H1 (cell line): ENCODE results near the gene DKK2. TPM values are rescaled to one million over a fixed set of nuclear protein-coding genes. Genes with fewer than 3 reads are reported as not detected.

Source experiments
- CTCF ChIA-PET: fragments of 300-600 bp; sonication (Branson Sonifier 250); formaldehyde crosslinking; loops from one replicate; lab custom pipeline; 2021; ENCODE audit not compliant: partially characterized antibody; lab: Charles Lee
- POLR2A ChIA-PET: fragments of 300-600 bp; sonication (Branson Sonifier 250); formaldehyde crosslinking; loops from one replicate; lab custom pipeline; 2021; ENCODE audit warnings: inconsistent platforms; ENCODE audit not compliant: partially characterized antibody; lab: Charles Lee
- DNase-seq, 2 experiments: peaks; one replicate each; pipeline versions ENCODE4 v3.0.0 to v3.0.0-alpha.2; 2010 to 2022; ENCODE audit warnings: low spot score in 2 of 2, low read depth in 1 of 2, mixed read lengths in 1 of 2
- FAIRE-seq: peaks from 2 replicates; lab custom pipeline; 2011; peaks lifted over from hg19 to GRCh38; lab: Jason Lieb, UNC
- H2AFZ ChIP-seq: 2 replicates; pipeline ENCODE4 v1.8.1; 2012; ENCODE audit warnings: low read length, inconsistent platforms
- H2AK5ac ChIP-seq: 2 replicates; pipeline ENCODE4 v1.6.1; 2013; ENCODE audit warnings: low read depth, low read length
- H2BK120ac ChIP-seq: replicated peaks from 2 replicates; pipeline ENCODE3; 2013; ENCODE audit warnings: low read depth, low read length, inconsistent platforms
- H2BK12ac ChIP-seq: 2 replicates; pipeline ENCODE4 v1.6.1; 2013; ENCODE audit warnings: low read depth, low read length
- H2BK15ac ChIP-seq: 2 replicates; pipeline ENCODE4 v1.6.1; 2013; ENCODE audit warnings: low read length
- H2BK20ac ChIP-seq: 2 replicates; pipeline ENCODE4 v1.6.1; 2013; ENCODE audit warnings: low read length
- H2BK5ac ChIP-seq: 2 replicates; pipeline ENCODE4 v1.6.1; 2013; ENCODE audit warnings: low read depth, low read length
- H3K14ac ChIP-seq: 2 replicates; pipeline ENCODE4 v1.6.1; 2013; ENCODE audit warnings: inconsistent platforms; ENCODE audit not compliant: insufficient read length
- H3K18ac ChIP-seq: 2 replicates; pipeline ENCODE4 v1.6.1; 2013; ENCODE audit warnings: low read length; ENCODE audit errors: extremely low read depth
- H3K23ac ChIP-seq: 2 replicates; pipeline ENCODE4 v1.6.1; 2013; ENCODE audit warnings: inconsistent platforms; ENCODE audit not compliant: insufficient read length
- H3K23me2 ChIP-seq: 2 replicates; pipeline ENCODE4 v1.6.1; 2013; ENCODE audit warnings: low read depth, low read length
- H3K27ac ChIP-seq: 2 replicates; pipeline ENCODE4 v1.6.1; 2011; ENCODE audit warnings: low read depth, low read length, inconsistent platforms
- H3K27me3 ChIP-seq, 4 experiments: replicated peaks in 1 of 4; 1 replicate in 1 of 4; 2 replicates in 3 of 4; pipeline versions ENCODE4 v1.6.1 to v1.8.1; 2011 to 2013; ENCODE audit warnings: low read length in 3 of 4, mild to moderate bottlenecking in 3 of 4, inconsistent platforms in 2 of 4, mixed read lengths in 2 of 4, moderate library complexity in 1 of 4; ENCODE audit not compliant: control insufficient read depth in 3 of 4, insufficient read depth in 3 of 4; ENCODE audit errors: extremely low read depth in 1 of 4
- H3K36me3 ChIP-seq, 4 experiments: 2 replicates each; pipeline versions ENCODE4 v1.6.1 to v1.8.1; 2011 to 2013; ENCODE audit warnings: mild to moderate bottlenecking in 4 of 4, low read length in 3 of 4, moderate library complexity in 2 of 4, control low read depth in 1 of 4, inconsistent platforms in 1 of 4; ENCODE audit not compliant: insufficient read depth in 4 of 4, control insufficient read depth in 2 of 4
- H3K4ac ChIP-seq: replicated peaks from 2 replicates; pipeline ENCODE3; 2013; ENCODE audit warnings: low read length, low read depth, mixed read lengths, inconsistent platforms; ENCODE audit not compliant: insufficient read length
- H3K4me1 ChIP-seq, 4 experiments: replicated peaks in 1 of 4; 1 replicate in 1 of 4; 2 replicates in 3 of 4; pipeline versions ENCODE4 v1.6.1 to v1.8.1; 2011 to 2013; ENCODE audit warnings: low read length in 3 of 4, inconsistent platforms in 2 of 4, mixed read lengths in 1 of 4; ENCODE audit not compliant: insufficient read depth in 4 of 4, control insufficient read depth in 3 of 4
- H3K4me2 ChIP-seq, 2 experiments: 2 replicates each; pipeline versions ENCODE4 v1.6.1 to v1.8.1; 2011 to 2013; ENCODE audit warnings: low read depth in 2 of 2, low read length in 2 of 2, control low read depth in 1 of 2, inconsistent platforms in 1 of 2, mild to moderate bottlenecking in 1 of 2; ENCODE audit not compliant: insufficient read depth in 1 of 2
- H3K4me3 ChIP-seq, 4 experiments: fragments of 200-600, 300-600 bp in 1 of 4; sonication (generic), shearing (Covaris generic), sonication (Bioruptor Twin) in 1 of 4; 2 replicates each; pipeline versions ENCODE4 v1.5.1 to v1.8.1; 2011 to 2016; ENCODE audit warnings: low read length in 4 of 4, low read depth in 3 of 4, control low read depth in 2 of 4, inconsistent platforms in 2 of 4, mild to moderate bottlenecking in 2 of 4, mixed read lengths in 1 of 4, moderate library complexity in 1 of 4; ENCODE audit not compliant: insufficient read depth in 2 of 4; ENCODE audit errors: extremely low read depth in 1 of 4
- H3K56ac ChIP-seq: replicated peaks from 2 replicates; pipeline ENCODE3; 2013; ENCODE audit warnings: low read depth, mild to moderate bottlenecking, mixed read lengths, low read length, inconsistent platforms; ENCODE audit not compliant: insufficient read length
- H3K79me1 ChIP-seq: 2 replicates; pipeline ENCODE4 v1.6.1; 2013; ENCODE audit warnings: low read depth, low read length, control low read depth
- H3K79me2 ChIP-seq, 2 experiments: 2 replicates each; pipeline versions ENCODE4 v1.6.1 to v1.8.1; 2012 to 2013; ENCODE audit warnings: low read length in 2 of 2, mild to moderate bottlenecking in 2 of 2, inconsistent platforms in 1 of 2; ENCODE audit not compliant: insufficient read depth in 2 of 2, control insufficient read depth in 1 of 2
- H3K9ac ChIP-seq, 4 experiments: replicated peaks in 1 of 4; 1 replicate in 1 of 4; 2 replicates in 3 of 4; pipeline versions ENCODE4 v1.6.1 to v1.8.1; 2011 to 2013; ENCODE audit warnings: low read depth in 3 of 4, low read length in 3 of 4, control low read depth in 2 of 4, mild to moderate bottlenecking in 2 of 4, moderate library complexity in 2 of 4, inconsistent platforms in 1 of 4; ENCODE audit errors: extremely low read depth in 1 of 4
- H3K9me3 ChIP-seq, 2 experiments: 2 replicates each; pipeline versions ENCODE4 v1.6.1 to v1.8.1; 2012 to 2013; ENCODE audit warnings: mild to moderate bottlenecking in 2 of 2, moderate library complexity in 2 of 2, control low read depth in 1 of 2, inconsistent platforms in 1 of 2, low read depth in 1 of 2, low read length in 1 of 2, mixed read lengths in 1 of 2; ENCODE audit not compliant: insufficient read depth in 2 of 2
- H4K20me1 ChIP-seq, 2 experiments: replicated peaks in 1 of 2; 2 replicates each; pipeline versions ENCODE3 to v1.8.1; 2011 to 2013; ENCODE audit warnings: inconsistent platforms in 2 of 2, low read length in 2 of 2, mild to moderate bottlenecking in 1 of 2; ENCODE audit not compliant: insufficient read depth in 2 of 2, control insufficient read depth in 1 of 2
- H4K5ac ChIP-seq: 2 replicates; pipeline ENCODE4 v1.6.1; 2013; ENCODE audit warnings: low read length, low read depth, mixed read lengths, inconsistent platforms; ENCODE audit not compliant: insufficient read length
- H4K8ac ChIP-seq: 2 replicates; pipeline ENCODE4 v1.8.0; 2013; ENCODE audit warnings: mild to moderate bottlenecking, moderate library complexity, low read length, inconsistent platforms; ENCODE audit not compliant: insufficient read depth; ENCODE audit errors: extremely low read depth
- H4K91ac ChIP-seq: replicated peaks from 2 replicates; pipeline ENCODE3; 2013; ENCODE audit warnings: low read length, mixed read lengths, inconsistent platforms; ENCODE audit not compliant: insufficient read length
- ASH2L ChIP-seq: fragments of 200-600, 300-600 bp; sonication (generic); IDR thresholded peaks from one replicate; pipeline ENCODE4 v1.7.1; 2017; ENCODE audit warnings: low read length
- BACH1 ChIP-seq: IDR thresholded peaks from 2 replicates; pipeline ENCODE4 v1.6.1; 2012; ENCODE audit warnings: low read length, improper control_type of control experiment
- CTBP2 ChIP-seq: IDR thresholded peaks from 2 replicates; pipeline ENCODE4 v1.7.0; 2011; ENCODE audit warnings: borderline replicate concordance, mild to moderate bottlenecking, moderate library complexity, mixed read lengths, low read length; ENCODE audit not compliant: insufficient read depth, insufficient read length
- SIN3A ChIP-seq, 2 experiments: IDR thresholded peaks in 1 of 2; conservative IDR thresholded peaks in 1 of 2; 2 replicates each; pipeline ENCODE4 v1.6.1; 2011 to 2012; ENCODE audit warnings: low read length in 2 of 2, improper control_type of control experiment in 1 of 2, low read depth in 1 of 2, mild to moderate bottlenecking in 1 of 2
- YY1 ChIP-seq: IDR thresholded peaks from 2 replicates; pipeline ENCODE4 v1.6.1; 2011; ENCODE audit warnings: low read depth, mild to moderate bottlenecking, low read length
- WGBS, 2 experiments: shearing (Covaris generic) in 1 of 2; methylation state at CpG; one replicate each; pipeline versions ENCODE4 v1.1.6 to v1.1.7; 2013 to 2015; ENCODE audit warnings: low lambda C conversion rate in 2 of 2, mixed read lengths in 2 of 2, inconsistent platforms in 1 of 2, low coverage in 1 of 2, missing lambda C conversion rate in 1 of 2; ENCODE audit not compliant: insufficient replicate concordance in 2 of 2, insufficient coverage in 1 of 2, insufficient read length in 1 of 2; ENCODE audit errors: extremely low coverage in 1 of 2, missing lambda C conversion rate in 1 of 2; 5-methylcytosine and 5-hydroxymethylcytosine counted together
- polyA plus RNA-seq, 7 experiments: library from polyadenylated mRNA; depleted of rRNA in 3 of 7; stranded (reverse) in 5 of 7; unstranded in 2 of 7; fragments of >200 nt in 5 of 7; fragments of 200-250 nt in 2 of 7; gene quantifications; 1 replicate in 5 of 7; 2 replicates in 1 of 7; 4 replicates in 1 of 7; pipeline versions ENCODE4 v1.2.1 to v1.2.3, GENCODE V29; 2011 to 2013; ENCODE audit warnings: missing spikeins in 2 of 7, mixed read lengths in 2 of 7
- total RNA-seq: library from RNA; stranded (reverse); fragmentation: NEBNext Ultra II Directional; extraction: Animal tissue kit (Norgen Biotek cat#: 25700); gene quantifications from 2 replicates; pipeline ENCODE4 v1.2.1, GENCODE V29; 2021
- TF ChIP-seq, protein P1 (sequence below): IDR thresholded peaks from 2 replicates; pipeline ENCODE4 v1.6.1; 2012; ENCODE audit warnings: inconsistent platforms
- TF ChIP-seq, protein P2 (sequence below), 3 experiments: IDR thresholded peaks; 1 replicate in 2 of 3; 2 replicates in 1 of 3; pipeline versions ENCODE4 v1.5.1 to v1.6.1; 2011; ENCODE audit warnings: low read length in 3 of 3, mild to moderate bottlenecking in 3 of 3, inconsistent platforms in 2 of 3, low read depth in 1 of 3, moderate library complexity in 1 of 3; ENCODE audit not compliant: insufficient read depth in 1 of 3; ENCODE audit errors: control extremely low read depth in 1 of 3

Gene DKK2
- total and polyA plus RNA-seq, 2 of the 8 experiments (the other 6 are each of a cell fraction or from before 2014, with no cell fraction given), result 0.09 to 0.13 TPM

DNA sequence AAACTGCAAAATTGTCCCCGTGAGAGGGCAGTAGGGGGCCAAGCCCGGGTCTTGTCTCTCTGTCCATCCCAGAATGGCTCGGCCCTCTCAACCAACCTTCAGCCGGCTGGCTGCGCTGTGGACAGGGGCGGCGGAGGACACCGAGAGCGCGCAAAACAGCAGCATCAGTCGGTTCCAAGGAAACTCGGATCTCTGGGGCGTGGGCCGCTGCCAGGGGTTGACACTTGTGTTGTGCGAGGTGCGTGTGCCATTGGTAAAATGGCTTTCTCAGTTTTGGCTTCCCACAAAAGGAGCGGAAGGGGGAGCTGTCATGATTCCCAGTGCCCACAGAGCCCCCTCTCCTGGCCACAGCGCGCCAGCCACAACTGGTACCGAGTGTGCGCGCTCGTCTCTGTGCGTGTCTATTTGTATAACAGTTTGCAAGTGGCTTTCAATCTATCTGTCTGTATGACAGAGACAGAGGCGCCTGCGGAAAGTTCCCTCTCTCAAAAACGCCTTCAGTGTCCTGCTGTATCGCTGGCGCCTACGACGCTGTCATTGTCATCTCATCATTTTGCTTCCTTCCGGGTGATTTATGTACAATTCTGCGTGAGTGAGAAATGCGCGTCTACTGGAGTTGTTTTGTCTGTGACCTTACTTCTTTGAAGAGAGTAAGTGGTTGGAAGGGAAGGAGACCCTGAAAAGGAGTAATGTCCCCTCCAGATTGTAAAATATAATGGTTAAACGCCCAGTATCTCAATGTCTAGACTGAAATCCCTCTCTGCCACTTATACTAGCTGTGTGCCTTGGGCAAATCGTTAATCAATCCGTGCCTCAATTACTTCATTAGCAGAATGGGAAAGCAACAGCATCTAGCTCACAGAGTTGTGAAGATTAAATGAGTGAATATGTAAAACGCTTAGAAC, 1.8 kb downstream of the DKK2 start:
- CTCF ChIA-PET, result interaction anchor here (0.6 to 2.6 kb wide), 34 partner anchors 9 to 496 kb away, joined by 3 to 15 read pairs (median 3); no protein-coding TSS in a partner anchor
- H3K4me2 ChIP-seq, result peak overlapping the region; percentile 90 to 99
- no peak overlapping the region for H2BK20ac ChIP-seq
- TF ChIP-seq, protein P1, sequence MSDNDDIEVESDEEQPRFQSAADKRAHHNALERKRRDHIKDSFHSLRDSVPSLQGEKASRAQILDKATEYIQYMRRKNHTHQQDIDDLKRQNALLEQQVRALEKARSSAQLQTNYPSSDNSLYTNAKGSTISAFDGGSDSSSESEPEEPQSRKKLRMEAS, result peak; percentile 23; the same call in 1 of the 2 replicates
- TF ChIP-seq, protein P2, sequence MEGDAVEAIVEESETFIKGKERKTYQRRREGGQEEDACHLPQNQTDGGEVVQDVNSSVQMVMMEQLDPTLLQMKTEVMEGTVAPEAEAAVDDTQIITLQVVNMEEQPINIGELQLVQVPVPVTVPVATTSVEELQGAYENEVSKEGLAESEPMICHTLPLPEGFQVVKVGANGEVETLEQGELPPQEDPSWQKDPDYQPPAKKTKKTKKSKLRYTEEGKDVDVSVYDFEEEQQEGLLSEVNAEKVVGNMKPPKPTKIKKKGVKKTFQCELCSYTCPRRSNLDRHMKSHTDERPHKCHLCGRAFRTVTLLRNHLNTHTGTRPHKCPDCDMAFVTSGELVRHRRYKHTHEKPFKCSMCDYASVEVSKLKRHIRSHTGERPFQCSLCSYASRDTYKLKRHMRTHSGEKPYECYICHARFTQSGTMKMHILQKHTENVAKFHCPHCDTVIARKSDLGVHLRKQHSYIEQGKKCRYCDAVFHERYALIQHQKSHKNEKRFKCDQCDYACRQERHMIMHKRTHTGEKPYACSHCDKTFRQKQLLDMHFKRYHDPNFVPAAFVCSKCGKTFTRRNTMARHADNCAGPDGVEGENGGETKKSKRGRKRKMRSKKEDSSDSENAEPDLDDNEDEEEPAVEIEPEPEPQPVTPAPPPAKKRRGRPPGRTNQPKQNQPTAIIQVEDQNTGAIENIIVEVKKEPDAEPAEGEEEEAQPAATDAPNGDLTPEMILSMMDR (IDR thresholded peaks at IDR 0.05; ENCODE audit: control extremely low read depth in 1 of 3, insufficient read depth in 1 of 3, low read depth in 1 of 3, low read length in 3 of 3), result peak; percentile 56 to 93 (median 83)
- TF ChIP-seq YY1 (peak; percentile 64; the same call in 1 of the 2 replicates), BACH1 (no peak), ASH2L (peak; percentile 29), SIN3A (conservative IDR thresholded peaks at IDR 0.05 in 1 of 2, IDR thresholded peaks at IDR 0.05 in 1 of 2; ENCODE audit: low read depth in 1 of 2, low read length in 2 of 2) (peak in 1 of 2 experiments; percentile 56; a peak in 1 of 4 replicates), CTBP2 (peak; percentile 80)

More for the DNA sequence above, 1.8 kb downstream of the DKK2 start:
- FAIRE-seq (peak; percentile 7), DNase-seq (peak in 1 of 2 experiments; percentile 71)
- Histone ChIP-seq H3K9me3 (no peaks in the 10 kb centered on the region), H3K79me2 (no peaks in the 10 kb centered on the region), H4K5ac (no peak overlapping the region), H4K20me1 (no peaks in the 10 kb centered on the region), H3K18ac (no peak overlapping the region), H3K36me3 (no peaks in the 10 kb centered on the region), H3K4ac (no peak overlapping the region), H3K56ac (no peak overlapping the region), H3K14ac (no peak overlapping the region), H3K23me2 (peaks cover 18% of the 10 kb centered on the region), H2BK15ac (no peak overlapping the region), H4K91ac (no peak overlapping the region), H2AK5ac (no peak overlapping the region), H2BK12ac (no peak overlapping the region), H3K9ac (no peak overlapping the region), H3K27ac (no peak overlapping the region), H3K4me1 (peaks cover 0 to 13% (median 2%) of the 10 kb centered on the region in 4 experiments; a peak in 5 of 7 replicates), H2BK120ac (no peak overlapping the region), H3K79me1 (no peaks in the 10 kb centered on the region), H3K4me3 (peak overlapping the region; percentile 47 to 62 (median 51)), H2AFZ (peak overlapping the region; percentile 36; the same call in 1 of the 2 replicates), H3K27me3 (peaks cover 25 to 46% (median 40%) of the 10 kb centered on the region in 4 experiments), H2BK5ac (no peak overlapping the region), H3K23ac (no peak overlapping the region), H4K8ac (no peak overlapping the region)
- POLR2A ChIA-PET, result interaction anchor here (0.6 to 1.2 kb wide), 2 partner anchors 151 to 185 kb away, joined by 3 read pairs; no protein-coding TSS in a partner anchor
- WGBS, 2 experiments, result 8% methylated on average over 39 of the region's 39 CpGs; no CpG with 5 or more reads in 1 of the 2 experiments
